Measurements from ENCODE around the gene AKT3. TPM values are rescaled to one million over a fixed set of nuclear protein-coding genes. Genes with fewer than 3 reads are reported as not detected.

The AKT3 gene
- total and polyA plus RNA-seq, 2 donors (not counting 1 experiment from before 2014, with no cell fraction given): 37.8 to 42.0 TPM

- H3K9me3 ChIP-seq (ENCODE audit: control insufficient read depth, insufficient read depth, low read depth, low read length): no peaks in the 10 kb centered on the region
Measured at GRCh38 chr1:243646841-243647240, 203.2 kb downstream of the AKT3 start.

GRCh38 chr1:243645281-243645680 is 204.8 kb downstream of the AKT3 start:
- Histone ChIP-seq H4K20me1 (ENCODE audit: control insufficient read depth, extremely low read depth, insufficient read depth, low read length) (no peaks in the 10 kb centered on the region), H3K4me2 (ENCODE audit: extremely low read depth, insufficient read depth, low read length) (no peak overlapping the region), H3K27me3 (ENCODE audit: control insufficient read depth, insufficient read depth, low read length) (no peaks in the 10 kb centered on the region), H2AFZ (ENCODE audit: low read length) (no peak overlapping the region), H3K9ac (ENCODE audit: insufficient read depth, low read length) (no peak overlapping the region), H3K27ac (ENCODE audit: insufficient read depth, low read length) (no peak overlapping the region), H3K79me2 (ENCODE audit: control insufficient read depth, insufficient read depth, low read length) (no peaks in the 10 kb centered on the region), H3K4me1 (ENCODE audit: control insufficient read depth, extremely low read depth, insufficient read depth, low read length) (no peaks in the 10 kb centered on the region), H3K9me3 (ENCODE audit: control insufficient read depth, insufficient read depth, low read depth, low read length) (no peaks in the 10 kb centered on the region), H3K4me3 (replicated peaks in 1 of 4; ENCODE audit: control extremely low read depth in 1 of 4, insufficient read depth in 1 of 4, low read depth in 3 of 4, low read length in 4 of 4) (no peak overlapping the region), H3K36me3 (ENCODE audit: control insufficient read depth, insufficient read depth, low read length) (no peaks in the 10 kb centered on the region)
- no peak for DNase-seq (ENCODE audit: low read depth in 2 of 2)
- TF ChIP-seq EZH2 (IDR thresholded peaks at IDR 0.05; ENCODE audit: low read length, missing control alignments): no peak
- no peak for TF ChIP-seq CTCF (conservative IDR thresholded peaks at IDR 0.05 in 1 of 2, IDR thresholded peaks at IDR 0.05 in 1 of 2; ENCODE audit: low read depth in 1 of 2, low read length in 2 of 2)

More at GRCh38 chr1:243646841-243647240, 203.2 kb downstream of the AKT3 start:
- Histone ChIP-seq H3K4me1 (ENCODE audit: control insufficient read depth, extremely low read depth, insufficient read depth, low read length) (no peaks in the 10 kb centered on the region), H4K20me1 (ENCODE audit: control insufficient read depth, extremely low read depth, insufficient read depth, low read length) (no peaks in the 10 kb centered on the region), H3K9ac (ENCODE audit: insufficient read depth, low read length) (no peak overlapping the region), H3K79me2 (ENCODE audit: control insufficient read depth, insufficient read depth, low read length) (no peaks in the 10 kb centered on the region), H3K36me3 (ENCODE audit: control insufficient read depth, insufficient read depth, low read length) (no peaks in the 10 kb centered on the region), H3K4me3 (replicated peaks in 1 of 4; ENCODE audit: control extremely low read depth in 1 of 4, insufficient read depth in 1 of 4, low read depth in 3 of 4, low read length in 4 of 4) (no peak overlapping the region), H3K27me3 (ENCODE audit: control insufficient read depth, insufficient read depth, low read length) (no peaks in the 10 kb centered on the region), H2AFZ (ENCODE audit: low read length) (no peak overlapping the region), H3K4me2 (ENCODE audit: extremely low read depth, insufficient read depth, low read length) (no peak overlapping the region), H3K27ac (ENCODE audit: insufficient read depth, low read length) (no peak overlapping the region)
- TF ChIP-seq CTCF (conservative IDR thresholded peaks at IDR 0.05 in 1 of 2, IDR thresholded peaks at IDR 0.05 in 1 of 2; ENCODE audit: low read depth in 1 of 2, low read length in 2 of 2): no peak
- no peak for TF ChIP-seq EZH2 (IDR thresholded peaks at IDR 0.05; ENCODE audit: low read length, missing control alignments)
- no peak for DNase-seq (ENCODE audit: low read depth in 2 of 2)

- Histone ChIP-seq H3K4me3 (replicated peaks in 1 of 4; ENCODE audit: control extremely low read depth in 1 of 4, insufficient read depth in 1 of 4, low read depth in 3 of 4, low read length in 4 of 4) (no peak overlapping the region), H3K4me1 (ENCODE audit: control insufficient read depth, extremely low read depth, insufficient read depth, low read length) (no peaks in the 10 kb centered on the region), H3K9me3 (ENCODE audit: control insufficient read depth, insufficient read depth, low read depth, low read length) (no peaks in the 10 kb centered on the region), H3K4me2 (ENCODE audit: extremely low read depth, insufficient read depth, low read length) (no peak overlapping the region), H3K9ac (ENCODE audit: insufficient read depth, low read length) (no peak overlapping the region), H2AFZ (ENCODE audit: low read length) (no peak overlapping the region), H3K27ac (ENCODE audit: insufficient read depth, low read length) (no peak overlapping the region), H4K20me1 (ENCODE audit: control insufficient read depth, extremely low read depth, insufficient read depth, low read length) (no peaks in the 10 kb centered on the region), H3K27me3 (ENCODE audit: control insufficient read depth, insufficient read depth, low read length) (no peaks in the 10 kb centered on the region), H3K79me2 (ENCODE audit: control insufficient read depth, insufficient read depth, low read length) (no peaks in the 10 kb centered on the region), H3K36me3 (ENCODE audit: control insufficient read depth, insufficient read depth, low read length) (no peaks in the 10 kb centered on the region)
- DNase-seq (ENCODE audit: low read depth in 2 of 2): peak; percentile 17 to 96
- TF ChIP-seq EZH2 (IDR thresholded peaks at IDR 0.05; ENCODE audit: low read length, missing control alignments): no peak
- TF ChIP-seq CTCF (conservative IDR thresholded peaks at IDR 0.05 in 1 of 2, IDR thresholded peaks at IDR 0.05 in 1 of 2; ENCODE audit: low read depth in 1 of 2, low read length in 2 of 2): no peak
Measured at GRCh38 chr1:243642936-243643335, 207.1 kb downstream of the AKT3 start.

Data from fibroblast of lung (primary cell).